ENCODE data around the gene SCAF4.

SCAF4 gene

DNA sequence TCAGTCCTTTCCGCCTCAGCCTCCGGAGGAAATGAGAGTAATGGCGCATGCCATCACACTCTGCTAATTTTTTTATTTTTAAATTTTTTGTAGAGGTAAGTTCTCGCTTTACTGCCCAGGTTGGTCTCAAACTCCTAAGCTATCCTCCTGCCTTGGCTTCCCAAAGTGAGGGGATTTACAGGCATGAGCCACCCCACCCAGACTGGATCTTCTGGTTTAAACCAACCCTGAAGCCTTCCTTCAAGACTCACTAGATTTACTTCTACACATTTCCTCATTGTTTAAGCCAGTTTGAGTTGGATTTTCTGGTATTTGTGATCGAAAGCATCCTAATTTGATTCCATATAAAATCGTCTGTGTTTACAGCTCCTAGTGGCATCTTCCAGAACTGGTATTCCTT lies 23.1 kb upstream of the SCAF4 start:
- H3K4me3 ChIP-seq (replicated peaks; ENCODE audit: low read depth, low read length): no peak overlapping the region
- no peak for DNase-seq (ENCODE audit: extremely low read depth, low read depth)
- no peak for TF ChIP-seq CTCF (IDR thresholded peaks at IDR 0.05; ENCODE audit: low read depth, low read length, missing control alignments)

DNA sequence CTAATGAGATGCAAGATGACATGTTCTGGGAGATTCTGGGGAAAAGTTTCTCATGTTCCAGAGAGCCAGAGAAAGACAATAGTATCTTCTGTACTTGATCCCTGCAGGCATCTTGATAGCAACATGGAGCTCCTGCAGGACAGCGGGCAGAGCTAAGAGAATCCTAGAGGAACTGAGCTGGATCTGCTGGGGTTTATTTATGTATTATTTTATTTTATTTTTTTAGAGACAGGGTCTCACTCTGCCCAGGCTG lies 22.7 kb upstream of the SCAF4 start:
- no peak for DNase-seq (ENCODE audit: extremely low read depth, low read depth)
- TF ChIP-seq CTCF (IDR thresholded peaks at IDR 0.05; ENCODE audit: low read depth, low read length, missing control alignments): no peak
- H3K4me3 ChIP-seq (replicated peaks; ENCODE audit: low read depth, low read length): no peak overlapping the region

DNA sequence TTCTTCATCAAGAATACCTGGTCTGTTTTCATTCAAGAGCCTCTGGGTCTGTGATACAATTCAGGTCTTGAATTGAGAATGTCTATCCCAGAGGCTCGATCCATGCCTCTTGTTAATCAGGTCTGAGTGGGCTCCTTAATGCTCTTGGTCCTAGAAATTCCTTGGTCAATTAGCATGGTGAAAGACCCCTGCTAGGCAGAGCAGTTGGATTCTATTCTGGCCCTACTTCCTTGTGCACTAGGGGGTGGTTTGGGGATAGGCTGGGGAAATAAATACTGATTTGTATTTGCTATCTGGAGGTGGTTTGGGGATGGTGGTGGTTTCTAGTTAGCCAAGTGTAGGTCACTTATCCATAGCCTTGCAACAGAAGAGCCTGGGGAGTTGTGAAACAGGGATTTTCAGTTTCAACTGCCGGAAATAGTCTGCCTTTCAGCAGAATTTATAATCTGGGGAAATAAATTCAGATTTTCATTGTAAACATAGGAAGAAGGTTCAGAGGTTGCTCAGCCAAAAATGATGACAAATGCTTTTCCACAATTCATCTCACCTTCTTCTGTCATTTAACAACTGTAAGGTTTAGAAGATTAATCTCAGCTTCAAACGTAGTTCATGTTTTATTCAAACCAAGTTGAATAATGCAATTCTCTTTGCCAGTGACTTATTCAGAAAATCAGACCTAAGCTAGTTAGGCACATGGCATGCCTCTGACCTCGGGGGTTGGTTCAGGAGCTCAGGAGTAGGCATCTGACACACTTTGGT lies 22.2 kb upstream of the SCAF4 start:
- TF ChIP-seq CTCF (IDR thresholded peaks at IDR 0.05; ENCODE audit: low read depth, low read length, missing control alignments): no peak
- no peak overlapping the region for H3K4me3 ChIP-seq (replicated peaks; ENCODE audit: low read depth, low read length)
- DNase-seq (ENCODE audit: extremely low read depth, low read depth): no peak

GRCh38 chr21:31752967-31753366 lies 21.0 kb upstream of the SCAF4 start:
- no peak for DNase-seq (ENCODE audit: extremely low read depth, low read depth)
- no peak overlapping the region for H3K4me3 ChIP-seq (replicated peaks; ENCODE audit: low read depth, low read length)
- TF ChIP-seq CTCF (IDR thresholded peaks at IDR 0.05; ENCODE audit: low read depth, low read length, missing control alignments): no peak

- no peak overlapping the region for H3K4me3 ChIP-seq (replicated peaks; ENCODE audit: low read depth, low read length)
- no peak for TF ChIP-seq CTCF (IDR thresholded peaks at IDR 0.05; ENCODE audit: low read depth, low read length, missing control alignments)
- DNase-seq (ENCODE audit: extremely low read depth, low read depth): no peak
These were observed 20.4 kb upstream of the SCAF4 start for GRCh38 chr21:31752352-31752751.

- no peak for DNase-seq (ENCODE audit: extremely low read depth, low read depth)
- no peak for TF ChIP-seq CTCF (IDR thresholded peaks at IDR 0.05; ENCODE audit: low read depth, low read length, missing control alignments)
These were observed 18.9 kb upstream of the SCAF4 start for GRCh38 chr21:31750843-31751242.

DNA sequence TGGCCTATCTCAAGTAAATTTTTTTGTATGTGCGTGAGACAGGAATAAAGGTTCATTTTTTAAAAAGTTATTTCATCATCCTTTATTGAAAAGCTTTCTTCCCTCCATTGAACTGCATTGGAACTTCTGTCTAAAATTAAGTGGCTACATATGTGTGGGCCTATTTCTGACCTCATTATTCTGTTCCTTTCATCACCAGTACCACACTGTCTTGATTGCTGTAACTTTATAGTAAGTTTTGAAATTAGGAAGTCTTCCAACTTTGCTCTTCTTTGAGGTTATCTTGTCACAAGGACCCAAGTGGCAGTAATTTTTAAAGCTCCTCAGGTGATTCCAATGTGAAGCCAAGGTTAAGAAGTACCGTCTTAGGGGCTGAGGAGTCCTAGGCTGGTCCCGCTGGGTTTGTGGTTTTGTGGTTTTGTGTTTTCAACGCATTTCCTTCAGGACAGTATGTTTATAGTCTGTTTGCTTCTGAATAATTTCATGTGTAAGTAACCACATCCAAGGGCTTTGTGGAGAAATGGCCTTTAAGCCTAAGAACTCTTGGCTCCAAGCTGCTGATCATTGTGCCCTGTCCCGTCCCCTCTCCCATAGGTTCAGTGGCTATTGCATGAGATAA lies 12.4 kb upstream of the SCAF4 start:
- no peak for DNase-seq (ENCODE audit: extremely low read depth, low read depth)
- no peak overlapping the region for H3K4me3 ChIP-seq (replicated peaks; ENCODE audit: low read depth, low read length)
- no peak for TF ChIP-seq CTCF (IDR thresholded peaks at IDR 0.05; ENCODE audit: low read depth, low read length, missing control alignments)

More at GRCh38 chr21:31750843-31751242, 18.9 kb upstream of the SCAF4 start:
- H3K4me3 ChIP-seq (replicated peaks; ENCODE audit: low read depth, low read length): no peak overlapping the region
